ENCODE data around the gene PIK3R2. TPM values are rescaled to one million over a fixed set of nuclear protein-coding genes. Genes with fewer than 3 reads are reported as not detected.

Gene PIK3R2
- total RNA-seq, 1 donor from 2014 or later: 21.6 TPM

DNA sequence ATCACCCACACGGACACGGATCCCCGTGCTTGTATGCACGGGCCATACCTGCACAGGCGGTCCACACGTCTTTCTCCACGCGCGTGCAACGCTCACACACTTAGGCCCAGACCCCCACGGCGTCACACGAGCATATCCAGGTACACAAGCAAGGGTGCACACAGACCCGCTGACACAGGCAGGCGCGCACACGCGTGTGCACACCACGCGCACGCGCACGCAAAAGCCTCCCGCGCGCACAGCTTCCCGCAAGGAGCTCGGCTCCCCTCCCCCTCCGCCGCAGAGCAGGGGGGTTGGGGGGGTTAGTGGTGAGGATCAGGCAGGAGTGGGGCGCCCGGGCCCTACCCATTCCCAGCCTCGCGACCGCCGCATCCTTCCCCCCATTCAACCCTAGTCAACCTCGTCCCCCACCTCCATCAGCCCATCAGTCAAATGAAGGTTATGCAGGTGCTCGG, 50.5 kb downstream of the PIK3R2 start:
- ATAC-seq (peak; percentile 1 to 6), DNase-seq (peak; percentile 77)
- Histone ChIP-seq H3K4me1 (peaks cover 25% of the 10 kb centered on the region), H3K4me3 (peak overlapping the region; percentile 81), H3K27ac (peak overlapping the region; percentile 74), H3K9me3 (no peaks in the 10 kb centered on the region), H3K36me3 (peaks cover 19% of the 10 kb centered on the region), H3K27me3 (ENCODE audit: low read depth) (no peaks in the 10 kb centered on the region)
- TF ChIP-seq, protein P1, sequence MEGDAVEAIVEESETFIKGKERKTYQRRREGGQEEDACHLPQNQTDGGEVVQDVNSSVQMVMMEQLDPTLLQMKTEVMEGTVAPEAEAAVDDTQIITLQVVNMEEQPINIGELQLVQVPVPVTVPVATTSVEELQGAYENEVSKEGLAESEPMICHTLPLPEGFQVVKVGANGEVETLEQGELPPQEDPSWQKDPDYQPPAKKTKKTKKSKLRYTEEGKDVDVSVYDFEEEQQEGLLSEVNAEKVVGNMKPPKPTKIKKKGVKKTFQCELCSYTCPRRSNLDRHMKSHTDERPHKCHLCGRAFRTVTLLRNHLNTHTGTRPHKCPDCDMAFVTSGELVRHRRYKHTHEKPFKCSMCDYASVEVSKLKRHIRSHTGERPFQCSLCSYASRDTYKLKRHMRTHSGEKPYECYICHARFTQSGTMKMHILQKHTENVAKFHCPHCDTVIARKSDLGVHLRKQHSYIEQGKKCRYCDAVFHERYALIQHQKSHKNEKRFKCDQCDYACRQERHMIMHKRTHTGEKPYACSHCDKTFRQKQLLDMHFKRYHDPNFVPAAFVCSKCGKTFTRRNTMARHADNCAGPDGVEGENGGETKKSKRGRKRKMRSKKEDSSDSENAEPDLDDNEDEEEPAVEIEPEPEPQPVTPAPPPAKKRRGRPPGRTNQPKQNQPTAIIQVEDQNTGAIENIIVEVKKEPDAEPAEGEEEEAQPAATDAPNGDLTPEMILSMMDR (IDR thresholded peaks at IDR 0.05): no peak
- intact Hi-C loops (cut with DNase I): loop anchor here (10.0 kb wide), 1 partner anchor 51 kb away; a partner anchor contains a TSS

DNA sequence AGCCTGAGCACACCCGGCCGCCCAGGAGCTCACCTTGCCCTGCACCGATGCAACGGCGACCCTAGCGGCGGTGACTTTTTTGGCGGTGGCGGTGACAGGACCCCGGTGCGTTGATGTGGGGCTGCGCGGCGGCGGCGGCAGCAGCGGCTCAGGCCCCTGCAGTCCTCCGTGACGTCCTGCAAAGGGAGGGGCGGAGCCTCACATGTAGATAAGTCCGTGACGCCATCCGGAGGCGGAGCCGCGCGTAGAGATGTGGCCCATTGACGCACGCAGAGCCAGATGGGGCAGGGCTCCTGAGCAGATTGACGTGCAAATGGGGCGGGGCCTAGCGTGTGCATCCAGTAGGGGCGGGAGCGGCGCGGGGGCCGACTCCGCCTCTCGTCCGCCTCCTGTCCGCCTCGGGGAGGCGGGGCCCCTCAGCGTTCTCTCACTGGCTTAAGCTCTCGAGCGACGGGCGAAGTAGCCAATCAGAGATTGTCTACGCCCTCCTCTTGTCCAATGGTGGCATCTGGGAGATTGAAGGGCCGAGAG, 51.0 kb downstream of the PIK3R2 start, which contains the start of gene RAB3A:
Gene RAB3A (minus strand): TSS at position 180 of the 531 bp plus-strand sequence. CDS start 1,302 bp downstream, outside the sequence.
- peaks cover 15% of the 10 kb centered on the region for H3K36me3 ChIP-seq
- peaks cover 25% of the 10 kb centered on the region for H3K4me1 ChIP-seq
- H3K4me3 ChIP-seq: peak within 1 kb of the TSS; percentile 81
- TF ChIP-seq, protein P1 (IDR thresholded peaks at IDR 0.05): no peak
- DNase-seq: peak; percentile 100
- H3K27ac ChIP-seq: peak within 1 kb of the TSS; percentile 98
- ATAC-seq: peak; percentile 96 to 98
- intact Hi-C loops (cut with DNase I): loop anchor here (10.0 kb wide), 1 partner anchor 51 kb away; a partner anchor contains a TSS
- no peaks in the 10 kb centered on the region for H3K27me3 ChIP-seq (ENCODE audit: low read depth)
- H3K9me3 ChIP-seq: no peaks in the 10 kb centered on the region

DNA sequence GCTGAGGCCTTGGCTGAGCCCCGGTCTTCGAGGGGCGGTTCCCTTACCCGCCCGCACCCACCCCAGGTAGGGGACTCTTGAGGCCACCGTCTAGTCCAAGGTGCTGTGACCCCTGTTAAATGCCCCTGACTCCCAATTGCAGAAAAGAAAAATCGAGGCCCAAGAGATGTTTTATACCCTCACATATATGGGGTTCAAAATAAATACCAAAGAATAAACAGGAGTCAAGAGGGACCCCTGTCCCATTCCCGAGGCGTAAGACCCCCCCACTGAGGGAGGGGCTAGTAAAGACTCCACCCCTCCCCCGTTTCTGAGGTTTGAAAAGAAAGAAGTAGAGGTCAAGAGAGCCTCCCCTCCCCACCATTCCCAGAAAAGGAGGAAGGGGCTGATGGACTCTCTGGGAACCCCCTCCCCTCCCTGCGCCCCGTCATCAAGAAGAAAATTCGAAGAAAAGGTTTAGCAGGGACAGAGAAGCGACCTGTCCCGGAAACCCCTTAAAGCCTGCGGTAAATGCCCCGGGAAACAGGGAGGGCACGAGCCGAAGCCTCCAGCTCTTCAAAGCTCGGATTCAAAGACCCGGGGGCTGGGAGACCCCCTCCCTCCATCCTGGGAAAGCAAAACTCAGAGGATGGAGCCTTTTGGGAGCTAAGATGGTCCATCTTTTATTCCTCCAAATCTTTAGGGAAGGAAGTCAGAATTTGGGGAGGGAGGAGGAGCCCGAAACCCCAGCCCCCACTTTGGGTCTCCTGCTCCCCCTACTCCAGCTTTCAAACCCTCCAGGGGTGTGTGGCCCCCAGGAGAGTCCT, 51.6 kb downstream of the PIK3R2 start:
- Histone ChIP-seq H3K27ac (peak overlapping the region; percentile 98), H3K36me3 (peaks cover 9% of the 10 kb centered on the region), H3K9me3 (no peaks in the 10 kb centered on the region), H3K4me3 (peak overlapping the region; percentile 81), H3K27me3 (ENCODE audit: low read depth) (no peaks in the 10 kb centered on the region), H3K4me1 (peaks cover 25% of the 10 kb centered on the region)
- peak; percentile 49 to 56 for ATAC-seq
- no peak for DNase-seq
- intact Hi-C loops (cut with DNase I): loop anchor here (10.0 kb wide), 1 partner anchor 50 kb away; a partner anchor contains a TSS
- TF ChIP-seq, protein P1 (IDR thresholded peaks at IDR 0.05): no peak

DNA sequence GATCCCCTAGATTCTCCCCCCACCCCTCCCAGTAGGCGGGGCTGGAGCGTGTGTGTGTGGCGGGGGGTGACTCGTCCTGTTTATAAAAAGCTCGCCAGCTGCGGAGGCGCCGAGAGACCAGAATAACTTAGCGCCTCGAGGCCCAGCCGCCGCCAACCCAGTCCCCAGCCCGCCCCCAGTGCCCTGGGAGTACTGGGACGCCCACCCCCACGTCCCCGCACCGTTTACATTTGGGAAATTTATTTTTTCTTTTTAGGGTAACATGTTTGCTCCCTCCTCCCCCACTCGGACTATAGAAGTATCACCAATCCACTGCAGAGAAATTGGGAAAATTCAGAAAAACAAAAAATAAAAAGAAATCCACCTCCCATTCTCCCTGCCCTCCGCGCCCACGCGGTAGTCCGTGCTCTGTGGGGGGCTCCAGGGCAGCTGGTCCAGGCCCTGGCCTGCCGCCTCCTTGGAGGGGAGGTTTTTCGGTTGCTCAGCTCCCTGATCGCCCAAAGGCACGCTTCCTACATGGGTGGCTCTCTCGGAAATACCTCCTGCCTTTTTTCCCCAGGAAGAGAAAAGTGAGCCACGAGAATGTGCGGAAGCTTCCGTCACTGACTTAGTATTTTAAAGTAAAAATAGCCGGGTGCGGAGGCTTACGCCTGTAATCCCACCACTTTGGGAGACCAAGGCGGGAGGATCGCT, 52.4 kb downstream of the PIK3R2 start:
- intact Hi-C loops (cut with DNase I): loop anchor here (10.0 kb wide), 1 partner anchor 49 kb away; a partner anchor contains a TSS
- Histone ChIP-seq H3K9me3 (no peaks in the 10 kb centered on the region), H3K27ac (peak overlapping the region; percentile 98), H3K36me3 (peaks cover 2% of the 10 kb centered on the region), H3K27me3 (ENCODE audit: low read depth) (no peaks in the 10 kb centered on the region), H3K4me1 (peaks cover 25% of the 10 kb centered on the region), H3K4me3 (peak overlapping the region; percentile 81)
- TF ChIP-seq, protein P1 (IDR thresholded peaks at IDR 0.05): no peak
- DNase-seq (peak; percentile 82), ATAC-seq (peak; percentile 27 to 46)

DNA sequence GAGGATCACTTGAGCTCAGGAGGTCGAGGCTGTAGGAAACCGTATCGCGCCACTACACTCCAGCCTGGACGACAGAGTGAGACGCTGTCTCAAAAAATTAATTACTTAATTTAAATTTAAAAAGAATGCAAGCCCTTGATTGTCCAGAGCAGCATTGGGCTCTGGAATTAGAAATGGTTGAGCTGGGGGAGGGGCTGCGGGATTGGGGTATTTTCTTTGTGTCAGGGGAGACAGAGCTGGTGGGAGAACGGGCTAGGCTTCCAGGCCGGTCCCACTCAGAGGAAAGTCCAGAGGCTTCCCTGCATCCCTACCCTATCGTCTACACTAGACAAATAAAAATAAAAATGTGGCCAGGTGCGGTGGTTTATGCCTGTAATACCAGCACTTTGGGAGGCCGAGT, 53.1 kb downstream of the PIK3R2 start:
- Histone ChIP-seq H3K27ac (peak overlapping the region; percentile 98), H3K9me3 (no peaks in the 10 kb centered on the region), H3K4me1 (peaks cover 25% of the 10 kb centered on the region), H3K4me3 (no peak overlapping the region), H3K27me3 (ENCODE audit: low read depth) (no peaks in the 10 kb centered on the region), H3K36me3 (no peaks in the 10 kb centered on the region)
- intact Hi-C loops (cut with DNase I): loop anchor here (10.0 kb wide), 1 partner anchor 49 kb away; a partner anchor contains a TSS
- no peak for DNase-seq
- ATAC-seq: no peak
- TF ChIP-seq, protein P1 (IDR thresholded peaks at IDR 0.05): no peak
